IMR-90 (cell line): ENCODE results near the gene N4BP2. TPM values are rescaled to one million over a fixed set of nuclear protein-coding genes. Genes with fewer than 3 reads are reported as not detected.

ENCODE experiments used
- ATAC-seq: fragments of 200-7000 bp; cut with Tn5 transposase; 2 replicates; pipeline ENCODE4 v1.9.1; 2020; ENCODE audit warnings: low read depth, mild to moderate bottlenecking, moderate library complexity
- BruUV-seq: library from RNA; stranded (reverse); fragments of 400-500 nt; replicated peaks from 2 replicates; lab custom pipeline; 2021; lab: Mats Ljungman, UMichigan
- CTCF ChIA-PET: fragments of 300-600 bp; formaldehyde crosslinking; extraction: SDS; loops from one replicate; lab custom pipeline; 2021; ENCODE audit warnings: antibody characterized with exemption; lab: Yijun Ruan, JAX
- POLR2A ChIA-PET: fragments of 300-600 bp; sonication (Branson Sonifier 250); formaldehyde crosslinking; loops from one replicate; lab custom pipeline; 2022; ENCODE audit warnings: antibody characterized with exemption; ENCODE audit not compliant: unreplicated experiment; lab: Charles Lee
- DNase-seq: peaks from one replicate; pipeline ENCODE4 v3.0.0; 2013
- H2AFZ ChIP-seq: replicated peaks from 2 replicates; pipeline ENCODE3; 2013; ENCODE audit warnings: low read length, mild to moderate bottlenecking; ENCODE audit not compliant: poor library complexity
- H2AK5ac ChIP-seq: 2 replicates; pipeline ENCODE4 v1.6.1; 2013; ENCODE audit warnings: low read depth, low read length, inconsistent platforms
- H2AK9ac ChIP-seq: replicated peaks from 2 replicates; pipeline ENCODE3; 2013; ENCODE audit warnings: mild to moderate bottlenecking, low read depth, low read length, moderate library complexity; ENCODE audit not compliant: poor library complexity
- H2BK120ac ChIP-seq: 2 replicates; pipeline ENCODE4 v1.6.1; 2013; ENCODE audit warnings: low read depth, low read length, inconsistent platforms
- H2BK15ac ChIP-seq: 3 replicates; pipeline ENCODE4 v1.6.1; 2013; ENCODE audit warnings: low read depth, low read length, inconsistent platforms
- H2BK20ac ChIP-seq: 2 replicates; pipeline ENCODE4 v1.6.1; 2013; ENCODE audit warnings: low read depth, mild to moderate bottlenecking, inconsistent platforms, low read length, moderate library complexity
- H2BK5ac ChIP-seq: 2 replicates; pipeline ENCODE4 v1.6.1; 2013; ENCODE audit warnings: mild to moderate bottlenecking, low read depth, low read length, inconsistent platforms; ENCODE audit not compliant: poor library complexity, severe bottlenecking
- H3K14ac ChIP-seq: replicated peaks from 2 replicates; pipeline ENCODE4 v1.6.1; 2013; ENCODE audit warnings: low read depth, low read length, inconsistent platforms
- H3K18ac ChIP-seq: 2 replicates; pipeline ENCODE4 v1.6.1; 2013; ENCODE audit warnings: low read depth, low read length, control low read depth
- H3K23ac ChIP-seq: 2 replicates; pipeline ENCODE4 v1.6.1; 2013; ENCODE audit warnings: low read depth, low read length, inconsistent platforms
- H3K27ac ChIP-seq: 2 replicates; pipeline ENCODE4 v1.5.1; 2013; ENCODE audit warnings: mild to moderate bottlenecking, control low read depth, low read length; ENCODE audit not compliant: insufficient read depth
- H3K27me3 ChIP-seq: 2 replicates; pipeline ENCODE4 v1.6.1; 2013; ENCODE audit warnings: low read length; ENCODE audit not compliant: control insufficient read depth, insufficient read depth
- H3K36me3 ChIP-seq: 2 replicates; pipeline ENCODE4 v1.6.1; 2013; ENCODE audit warnings: low read length, mixed read lengths; ENCODE audit not compliant: control insufficient read depth, insufficient read depth
- H3K4ac ChIP-seq: 2 replicates; pipeline ENCODE4 v1.6.1; 2013; ENCODE audit warnings: low read depth, low read length, inconsistent platforms
- H3K4me1 ChIP-seq: 2 replicates; pipeline ENCODE4 v1.6.1; 2013; ENCODE audit warnings: low read length, mixed read lengths; ENCODE audit not compliant: control insufficient read depth, insufficient read depth
- H3K4me2 ChIP-seq: 2 replicates; pipeline ENCODE4 v1.6.1; 2013; ENCODE audit warnings: low read depth, mild to moderate bottlenecking, control low read depth, low read length, moderate library complexity
- H3K4me3 ChIP-seq: 2 replicates; pipeline ENCODE4 v1.5.1; 2013; ENCODE audit warnings: low read depth, mild to moderate bottlenecking, control low read depth, low read length, moderate library complexity; ENCODE audit not compliant: insufficient read depth
- H3K56ac ChIP-seq: 2 replicates; pipeline ENCODE4 v1.6.1; 2013; ENCODE audit warnings: low read length, inconsistent platforms; ENCODE audit not compliant: insufficient read depth; ENCODE audit errors: extremely low read depth
- H3K79me1 ChIP-seq, 2 experiments: 2 replicates each; pipeline ENCODE4 v1.6.1; 2013; ENCODE audit warnings: low read length in 2 of 2, inconsistent platforms in 1 of 2, low read depth in 1 of 2
- H3K9ac ChIP-seq: 2 replicates; pipeline ENCODE4 v1.6.1; 2013; ENCODE audit warnings: low read depth, low read length, control low read depth
- H3K9me1 ChIP-seq: 2 replicates; pipeline ENCODE4 v1.6.1; 2013; ENCODE audit warnings: low read length, inconsistent platforms; ENCODE audit not compliant: insufficient read depth
- H3K9me3 ChIP-seq: 2 replicates; pipeline ENCODE4 v1.6.1; 2013; ENCODE audit warnings: low read length; ENCODE audit not compliant: control insufficient read depth, insufficient read depth
- H4K20me1 ChIP-seq: 2 replicates; pipeline ENCODE4 v1.6.1; 2013; ENCODE audit warnings: low read length, inconsistent platforms; ENCODE audit not compliant: insufficient read depth
- H4K5ac ChIP-seq: 2 replicates; pipeline ENCODE4 v1.6.1; 2013; ENCODE audit warnings: mild to moderate bottlenecking, low read depth, low read length, control low read depth
- H4K8ac ChIP-seq, 2 experiments: 2 replicates each; pipeline ENCODE4 v1.6.1; 2013; ENCODE audit warnings: low read depth in 2 of 2, low read length in 2 of 2, control low read depth in 1 of 2, inconsistent platforms in 1 of 2
- H4K91ac ChIP-seq: 2 replicates; pipeline ENCODE4 v1.6.1; 2013; ENCODE audit warnings: low read depth, low read length, inconsistent platforms; ENCODE audit not compliant: insufficient read depth
- POLR2A ChIP-seq: IDR thresholded peaks from 2 replicates; pipeline ENCODE4 v1.6.1; 2012; ENCODE audit warnings: mild to moderate bottlenecking, low read depth, low read length
- RAD21 ChIP-seq: IDR thresholded peaks from 2 replicates; pipeline ENCODE4 v1.6.1; 2012; ENCODE audit warnings: low read length, improper control_type of control experiment
- WGBS, 2 experiments: methylation state at CpG; one replicate each; pipeline versions ENCODE4 v1.1.5 to v1.1.7; 2013; ENCODE audit warnings: missing lambda C conversion rate in 2 of 2; ENCODE audit not compliant: insufficient read length in 1 of 2; ENCODE audit errors: extremely low coverage in 2 of 2; 5-methylcytosine and 5-hydroxymethylcytosine counted together
- dilution Hi-C: fragments of 300-500 bp; cut with HindIII; formaldehyde crosslinking; loops from one replicate; pipeline ENCODE4 v1.14.3; 2018; ENCODE audit warnings: low sequenced_read_pairs; ENCODE audit not compliant: unreplicated experiment
- in situ Hi-C: fragments of 300-500 bp; cut with MboI; formaldehyde crosslinking; loops from 3 replicates; pipeline ENCODE4 v1.14.3; 2019; ENCODE audit warnings: low sequenced_read_pairs, inconsistent platforms, mixed read lengths
- intact Hi-C: fragments of 100-400 bp; cut with micrococcal nuclease; formaldehyde crosslinking; loops from 2 replicates; pipeline ENCODE4 v1.10.0; 2022
- polyA plus RNA-seq, 3 experiments: library from polyadenylated mRNA; depleted of rRNA; stranded (reverse); fragments of >200 nt; gene quantifications; 2 replicates each; pipeline ENCODE4 v1.2.3, GENCODE V29; 2012; ENCODE audit warnings: low replicate concordance in 1 of 3
- total RNA-seq: library from RNA; depleted of rRNA; stranded (reverse); fragments of >200 nt; gene quantifications from 2 replicates; pipeline ENCODE4 v1.2.3, GENCODE V29; 2012

The N4BP2 gene
- total and polyA plus RNA-seq, 2 of the 4 experiments (the other 2 are of a cell fraction) = 0.84 to 2.2 TPM

DNA sequence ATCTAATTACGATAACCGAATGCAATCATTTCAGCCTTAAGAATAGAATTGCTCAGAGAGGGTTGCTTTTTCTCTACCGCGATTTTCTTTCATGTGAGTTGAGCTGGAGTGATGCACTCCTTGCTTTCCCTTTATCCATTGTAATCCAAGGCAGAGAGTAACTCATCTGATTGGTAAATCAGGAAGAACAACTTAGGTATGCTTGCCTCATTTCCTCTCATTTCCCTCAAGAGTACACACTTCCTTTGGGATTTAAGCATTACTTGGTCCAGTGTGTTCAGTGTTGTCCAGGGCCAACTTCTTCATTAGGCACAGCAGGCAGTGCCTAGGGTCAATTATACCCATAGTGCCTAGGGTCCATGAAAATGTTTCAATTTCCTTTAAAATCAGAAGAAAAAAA, 15.7 kb upstream of the N4BP2 start:
- Histone ChIP-seq H3K14ac (no peak overlapping the region), H3K9me1 (no peaks in the 10 kb centered on the region), H4K20me1 (no peaks in the 10 kb centered on the region), H3K18ac (no peak overlapping the region), H2BK15ac (no peak overlapping the region), H3K56ac (no peak overlapping the region), H4K91ac (no peak overlapping the region), H3K9me3 (no peaks in the 10 kb centered on the region), H4K8ac (no peak overlapping the region), H3K9ac (no peak overlapping the region), H2BK120ac (no peak overlapping the region), H2BK20ac (no peak overlapping the region), H3K27me3 (no peaks in the 10 kb centered on the region), H2AK9ac (no peak overlapping the region), H3K4me3 (no peak overlapping the region), H3K23ac (no peak overlapping the region), H2AFZ (no peak overlapping the region), H3K4me2 (no peak overlapping the region), H3K4me1 (no peaks in the 10 kb centered on the region), H3K79me1 (no peaks in the 10 kb centered on the region), H2BK5ac (no peak overlapping the region), H3K4ac (no peak overlapping the region), H4K5ac (no peak overlapping the region), H3K27ac (no peak overlapping the region), H2AK5ac (no peak overlapping the region), H3K36me3 (no peaks in the 10 kb centered on the region)
- no peak for DNase-seq
- dilution Hi-C loops = no loop called here
- no CpG with 5 or more reads among the region's 4 CpGs for WGBS, 2 experiments
- POLR2A ChIA-PET = no interaction called here
- intact Hi-C loops = no loop called here
- TF ChIP-seq POLR2A (no peak), RAD21 (no peak)
- in situ Hi-C loops = no loop called here
- BruUV-seq = no TSS peak
- CTCF ChIA-PET = no interaction called here
- ATAC-seq = no peak
